GM19395 (cell line): Measurements from ENCODE around the gene SESN2.

Source experiments
- ATAC-seq: cut with Tn5 transposase; IDR thresholded peaks from one replicate; pipeline ENCODE4 v1.9.1; 2021; ENCODE audit warnings: mild to moderate bottlenecking, moderate library complexity; ENCODE audit not compliant: unreplicated experiment

SESN2 gene, protein sequence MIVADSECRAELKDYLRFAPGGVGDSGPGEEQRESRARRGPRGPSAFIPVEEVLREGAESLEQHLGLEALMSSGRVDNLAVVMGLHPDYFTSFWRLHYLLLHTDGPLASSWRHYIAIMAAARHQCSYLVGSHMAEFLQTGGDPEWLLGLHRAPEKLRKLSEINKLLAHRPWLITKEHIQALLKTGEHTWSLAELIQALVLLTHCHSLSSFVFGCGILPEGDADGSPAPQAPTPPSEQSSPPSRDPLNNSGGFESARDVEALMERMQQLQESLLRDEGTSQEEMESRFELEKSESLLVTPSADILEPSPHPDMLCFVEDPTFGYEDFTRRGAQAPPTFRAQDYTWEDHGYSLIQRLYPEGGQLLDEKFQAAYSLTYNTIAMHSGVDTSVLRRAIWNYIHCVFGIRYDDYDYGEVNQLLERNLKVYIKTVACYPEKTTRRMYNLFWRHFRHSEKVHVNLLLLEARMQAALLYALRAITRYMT

DNA sequence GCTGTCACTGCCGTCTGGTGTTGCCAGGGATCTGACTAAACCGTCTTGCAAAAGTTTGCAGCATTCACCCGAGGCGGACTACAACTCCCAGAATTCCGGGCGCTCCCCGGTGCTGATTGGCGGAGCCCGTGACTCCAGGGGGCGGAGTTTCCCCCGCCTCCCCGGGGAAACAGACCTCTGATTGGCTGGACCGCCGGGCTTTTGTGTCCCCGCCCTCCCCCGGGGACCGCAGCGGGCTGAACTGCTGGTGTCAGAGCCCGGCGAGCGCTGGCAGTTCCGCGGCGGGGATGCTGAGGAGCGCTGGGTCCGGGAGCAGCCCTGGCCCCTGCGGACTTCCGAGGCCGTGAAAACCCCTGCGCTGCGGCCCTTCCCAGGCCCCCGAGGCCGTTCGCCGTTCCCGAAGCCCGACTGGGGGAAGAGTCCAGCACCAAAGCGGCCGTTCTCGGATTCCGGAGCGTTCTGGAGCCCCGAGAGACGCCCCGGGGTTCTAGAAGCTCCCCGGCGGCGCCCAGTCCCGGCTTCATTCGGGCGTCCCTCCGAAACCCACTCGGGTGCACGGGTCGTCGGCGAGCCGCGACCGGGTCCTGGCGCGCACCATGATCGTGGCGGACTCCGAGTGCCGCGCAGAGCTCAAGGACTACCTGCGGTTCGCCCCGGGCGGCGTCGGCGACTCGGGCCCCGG is at the start of gene SESN2:
SESN2 (plus strand) TSS at position 267 of the 682 bp plus-strand sequence; CDS start at position 597, 330 bp downstream.
- peak; percentile 95 for ATAC-seq

DNA sequence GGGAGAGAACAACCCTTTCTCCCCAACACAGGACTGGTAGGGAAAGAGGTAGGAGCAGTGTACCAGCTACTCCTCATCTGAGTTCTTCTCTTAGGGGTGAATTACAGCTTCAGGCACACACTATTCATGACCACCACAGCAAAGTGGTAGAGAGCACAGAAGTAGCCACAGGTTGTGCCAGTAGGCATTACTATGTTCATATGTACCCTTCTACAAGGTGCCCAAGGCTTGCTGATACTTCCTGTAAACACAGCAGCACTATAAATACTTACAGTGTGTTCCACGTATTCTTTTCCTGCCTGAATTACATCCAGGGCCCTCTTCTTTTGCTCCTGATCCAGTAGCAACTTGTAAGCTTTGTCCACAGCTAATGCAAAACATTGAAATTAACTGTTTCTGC is 49.6 kb upstream of the SESN2 start:
- ATAC-seq = no peak

DNA sequence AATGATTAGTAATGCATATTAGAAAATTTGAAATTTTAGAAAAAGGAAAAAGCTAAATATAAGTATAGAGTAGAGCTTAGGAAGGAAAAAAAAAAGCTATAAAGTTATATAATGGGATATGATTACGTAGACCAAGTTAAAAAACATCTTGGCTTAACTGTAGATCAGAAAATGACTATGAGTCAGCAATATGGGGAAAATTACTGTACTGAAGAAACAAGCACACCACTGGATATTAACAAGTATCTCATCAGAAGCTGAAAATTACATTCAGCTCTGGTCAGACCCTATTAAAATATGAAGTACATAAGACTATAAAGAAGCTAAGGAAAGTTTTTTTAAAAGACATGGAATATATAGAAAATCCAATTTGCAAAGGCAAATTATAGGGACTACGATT is 46.0 kb upstream of the SESN2 start:
- ATAC-seq = no peak

DNA sequence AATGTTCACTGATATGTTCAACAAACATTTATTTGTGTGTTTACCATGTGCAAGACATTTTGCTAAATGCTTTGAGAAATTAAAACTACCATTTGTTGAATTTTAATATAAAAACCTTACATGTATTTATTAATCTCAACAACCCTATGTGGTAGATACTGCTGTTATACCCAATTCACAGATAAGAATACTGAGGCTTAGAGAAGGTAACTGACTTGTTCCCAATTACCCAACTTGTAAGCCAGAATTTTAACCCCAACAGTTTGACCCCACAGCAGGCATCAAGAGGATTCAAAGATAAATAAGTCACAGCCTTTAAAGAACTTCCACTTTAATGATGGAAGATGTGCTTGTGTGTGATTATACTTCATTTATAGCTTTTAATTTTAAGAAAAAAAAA is 30.2 kb upstream of the SESN2 start:
- ATAC-seq = no peak

DNA sequence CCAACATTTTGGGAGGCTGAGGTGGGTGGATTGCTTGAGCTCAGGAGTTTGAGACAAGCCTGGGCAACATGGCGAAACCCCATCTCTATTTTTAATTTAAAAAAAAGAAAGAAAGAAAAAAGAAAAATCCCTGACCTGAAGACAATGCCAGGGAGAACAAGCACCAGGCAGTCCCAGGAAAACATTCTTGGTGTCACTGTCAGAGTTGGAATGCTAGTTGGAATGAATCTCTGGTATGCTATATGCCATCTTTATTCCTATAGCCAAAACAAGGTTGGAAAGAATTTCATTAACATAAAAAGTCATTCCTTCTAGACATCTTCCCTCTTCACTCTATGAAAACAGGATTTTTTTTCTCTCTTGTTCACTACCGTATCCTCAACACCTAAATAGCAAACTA is 29.3 kb upstream of the SESN2 start:
- ATAC-seq = no peak

DNA sequence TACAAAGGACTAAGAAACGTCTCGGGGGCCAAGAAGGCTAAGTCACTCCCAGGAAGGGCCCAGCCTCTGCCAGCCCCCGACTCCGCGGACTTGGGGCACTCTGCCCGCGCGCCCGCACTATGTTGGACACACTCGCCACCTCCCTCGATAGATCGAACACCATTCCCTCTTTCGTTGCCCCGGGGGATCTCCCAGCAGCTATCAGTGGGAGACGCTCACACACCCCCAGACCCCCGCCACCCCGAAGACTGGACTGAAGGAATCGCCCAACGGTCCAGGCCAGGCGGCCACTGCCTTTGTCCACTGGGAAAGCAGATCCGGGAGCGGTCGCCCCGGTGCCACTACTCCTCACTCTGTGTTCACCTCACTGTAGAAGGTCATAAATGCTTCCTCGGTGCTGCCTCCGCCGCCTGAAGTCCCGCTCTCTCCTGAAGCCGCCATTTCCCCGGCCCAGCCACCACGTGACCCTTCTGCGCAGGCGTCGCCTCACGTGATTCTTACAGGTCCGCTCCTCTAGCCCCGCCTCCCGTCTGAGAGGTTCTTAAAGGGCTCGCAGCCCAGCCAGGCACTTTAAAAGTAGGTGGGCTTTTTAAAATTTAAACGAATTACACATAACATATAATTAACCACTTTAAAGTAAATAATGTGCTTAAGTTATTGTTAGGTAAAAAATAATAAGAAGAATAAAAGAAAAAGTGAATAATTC is 26.6 kb upstream of the SESN2 start, which contains the start of gene DNAJC8:
DNAJC8 (minus strand) TSS at position 472 of the 706 bp plus-strand sequence; CDS start at position 441, 31 bp downstream.
- peak; percentile 57 for ATAC-seq

DNA sequence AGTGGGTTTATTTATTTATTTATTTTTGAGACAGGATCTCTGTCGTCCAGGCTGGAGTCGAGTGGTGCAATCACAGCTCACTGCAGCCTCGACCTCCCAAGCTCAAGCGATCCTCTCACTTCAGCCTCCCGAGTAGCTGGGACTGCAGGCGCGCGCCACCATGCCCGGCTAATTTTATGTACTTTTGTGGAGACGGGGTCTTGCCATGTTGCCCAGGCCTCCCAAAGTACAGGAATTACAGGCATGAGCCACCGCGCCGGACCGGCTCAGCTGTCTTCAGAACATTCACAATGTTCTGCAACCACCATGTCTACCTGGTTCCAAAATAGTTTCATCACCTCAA is 26.1 kb upstream of the SESN2 start:
- no peak for ATAC-seq

DNA sequence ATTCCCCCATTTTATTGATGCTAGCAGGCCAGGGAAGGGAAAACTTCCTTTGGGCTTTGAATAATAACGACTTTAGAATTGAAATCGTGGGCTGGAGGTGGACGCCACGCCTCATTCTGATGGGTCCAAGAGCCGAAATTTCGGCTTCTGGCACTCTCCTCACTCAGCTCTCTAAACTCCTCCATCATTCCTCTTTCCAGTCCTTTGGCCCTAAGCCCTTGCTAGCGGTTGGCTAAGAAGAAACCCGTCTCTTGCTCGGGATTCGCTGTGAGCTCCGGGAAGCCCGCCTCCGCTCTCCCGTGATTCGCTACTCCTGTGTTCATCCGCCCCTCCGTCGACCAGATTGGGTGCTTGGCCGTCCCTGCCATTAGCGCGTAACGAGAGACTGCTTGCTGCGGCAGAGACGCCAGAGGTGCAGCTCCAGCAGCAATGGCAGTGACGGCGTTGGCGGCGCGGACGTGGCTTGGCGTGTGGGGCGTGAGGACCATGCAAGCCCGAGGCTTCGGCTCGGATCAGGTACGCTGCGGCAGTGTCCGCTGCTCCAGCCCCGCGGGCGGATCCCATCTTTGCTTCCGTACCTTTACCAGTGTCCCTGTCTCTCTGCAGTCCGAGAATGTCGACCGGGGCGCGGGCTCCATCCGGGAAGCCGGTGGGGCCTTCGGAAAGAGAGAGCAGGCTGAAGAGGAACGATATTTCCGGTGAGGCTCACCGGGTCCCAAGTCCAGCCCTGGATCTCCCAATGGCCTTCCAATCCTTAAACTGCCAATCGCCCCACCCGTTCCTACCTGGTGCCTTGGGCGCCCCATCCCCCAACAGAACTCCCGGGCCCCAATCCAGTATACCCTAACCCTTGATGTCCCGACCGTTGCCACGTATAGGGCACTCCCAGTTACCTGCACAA is 23.3 kb upstream of the SESN2 start, which contains the start of gene ATP5IF1:
ATP5IF1 (plus strand) TSS at position 370 of the 901 bp plus-strand sequence; CDS start at position 430, 60 bp downstream.
- ATAC-seq = peak; percentile 86

DNA sequence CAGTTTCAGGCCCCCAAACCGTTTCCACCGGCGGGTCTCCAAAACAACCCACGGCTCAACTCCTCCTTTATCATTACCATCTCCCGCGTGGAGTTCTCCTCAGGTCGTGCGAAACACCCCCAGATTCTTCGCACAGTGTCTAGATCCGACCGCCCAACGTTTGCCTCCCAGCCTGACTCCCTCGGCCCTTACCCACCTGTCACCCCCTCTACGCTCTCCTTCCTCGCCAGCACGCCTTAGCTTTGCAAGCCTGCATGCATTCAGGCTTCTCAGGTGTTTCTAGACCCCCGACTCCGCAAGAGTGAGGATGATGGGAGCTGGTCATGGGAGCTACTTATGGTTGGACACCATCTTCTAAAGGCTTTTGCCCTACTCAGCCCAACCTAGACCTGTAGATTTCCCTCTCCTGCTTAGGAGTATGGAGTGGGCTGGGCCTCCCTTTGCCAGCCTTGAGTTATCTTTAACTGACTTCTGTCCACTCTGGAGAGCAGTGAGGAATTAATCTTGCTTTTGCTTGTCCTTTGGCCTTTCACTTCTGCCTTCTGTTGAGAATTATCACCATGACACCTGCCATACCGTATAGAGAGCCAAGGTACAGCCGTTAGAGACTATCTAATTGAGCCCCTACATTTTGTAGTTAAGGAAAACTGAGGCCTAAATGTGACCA is 22.5 kb upstream of the SESN2 start:
- no peak for ATAC-seq

DNA sequence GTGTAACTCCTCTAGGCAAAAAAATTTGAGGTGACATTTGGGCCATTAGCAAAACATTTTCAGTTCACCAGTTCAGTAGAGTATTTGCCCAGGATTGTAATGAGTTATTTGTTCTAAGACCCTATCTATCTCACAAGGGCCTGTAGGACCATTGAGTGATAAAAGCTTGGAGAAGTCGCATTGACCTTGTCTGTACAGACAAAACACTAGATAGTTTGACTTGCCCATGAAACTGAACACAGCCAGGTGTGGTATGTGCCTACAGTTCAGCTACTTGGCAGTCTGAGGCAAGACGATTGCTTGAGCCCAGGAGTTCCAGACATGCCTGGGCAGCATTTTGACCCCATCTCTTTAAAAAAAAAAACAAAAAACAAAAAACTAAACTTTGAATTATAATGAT is 20.3 kb upstream of the SESN2 start:
- ATAC-seq = no peak

DNA sequence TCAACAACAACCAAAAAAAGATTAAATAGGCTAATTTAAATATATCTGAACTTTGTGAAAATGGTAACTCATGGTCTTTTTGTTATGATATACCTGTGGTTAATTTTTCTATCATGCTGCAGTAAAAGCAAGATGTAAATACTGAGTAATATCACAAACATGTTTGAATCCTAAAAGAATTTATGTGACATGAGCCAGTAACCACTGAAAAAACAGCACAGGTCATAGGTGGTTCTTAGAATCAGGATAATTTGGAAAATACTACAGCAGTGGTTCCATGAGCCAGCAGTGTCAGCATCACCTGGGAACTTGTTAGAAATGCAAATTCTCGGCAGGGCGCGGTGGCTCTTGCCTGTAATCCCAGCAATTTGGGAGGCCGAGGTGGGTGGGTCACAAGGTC is 19.3 kb upstream of the SESN2 start:
- ATAC-seq = no peak

DNA sequence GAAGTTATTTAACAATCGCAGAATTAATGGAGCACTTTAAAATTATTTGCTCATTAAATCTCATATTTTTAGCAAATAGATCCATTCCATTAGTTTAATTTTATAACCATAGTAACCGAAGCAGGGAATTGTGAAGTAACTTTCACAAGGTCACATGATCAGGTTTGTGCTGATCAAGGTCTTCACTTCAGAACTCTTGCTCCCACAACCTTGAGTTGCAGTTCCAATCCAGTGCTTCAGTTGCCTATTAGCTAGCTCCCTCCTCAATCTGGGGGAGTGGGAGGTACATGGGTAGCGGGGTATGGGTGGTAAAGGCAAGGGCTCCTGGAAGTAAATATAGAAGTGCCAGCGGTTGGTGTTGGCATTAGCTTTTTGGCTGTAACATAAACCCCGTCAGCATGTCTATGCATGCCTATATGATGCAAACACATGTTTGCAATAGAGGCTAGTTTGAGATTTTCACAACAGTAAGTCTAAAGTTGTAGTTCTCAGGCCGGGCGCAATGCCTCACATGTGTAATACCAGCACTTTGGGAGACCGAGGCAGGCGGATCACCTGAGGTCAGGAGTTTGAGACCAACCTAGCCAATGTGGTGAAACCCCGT is 17.6 kb upstream of the SESN2 start:
- ATAC-seq = no peak

DNA sequence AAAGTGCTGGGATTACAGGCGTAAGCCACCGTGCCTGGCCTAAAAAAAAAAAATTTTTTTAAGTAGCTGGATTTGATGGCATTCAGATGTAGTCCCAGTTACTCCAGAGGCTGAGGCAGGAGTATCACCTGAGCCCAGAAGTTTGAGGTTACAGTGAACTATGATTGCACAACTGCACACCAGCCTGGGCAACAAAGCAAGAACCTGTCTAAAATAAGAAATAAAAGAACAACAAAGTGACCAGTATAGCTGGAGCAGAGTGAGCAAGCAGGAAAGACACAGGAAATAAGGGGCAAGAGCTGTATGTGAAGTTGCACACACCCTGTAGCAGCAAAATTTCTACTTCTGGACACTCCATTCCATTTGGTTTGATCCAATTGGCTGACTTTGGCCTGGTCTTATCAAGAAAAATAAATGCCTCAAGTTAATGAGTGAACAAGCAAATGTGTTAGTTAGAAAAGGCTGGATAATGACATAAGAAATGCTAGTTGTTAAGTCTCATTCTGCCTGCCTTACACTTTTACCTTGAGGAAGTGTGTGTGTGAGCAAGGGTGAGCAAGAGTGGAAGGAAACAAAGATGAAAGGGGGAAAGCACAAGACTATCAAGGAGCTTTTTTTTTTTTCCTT is 15.5 kb upstream of the SESN2 start:
- ATAC-seq = no peak

DNA sequence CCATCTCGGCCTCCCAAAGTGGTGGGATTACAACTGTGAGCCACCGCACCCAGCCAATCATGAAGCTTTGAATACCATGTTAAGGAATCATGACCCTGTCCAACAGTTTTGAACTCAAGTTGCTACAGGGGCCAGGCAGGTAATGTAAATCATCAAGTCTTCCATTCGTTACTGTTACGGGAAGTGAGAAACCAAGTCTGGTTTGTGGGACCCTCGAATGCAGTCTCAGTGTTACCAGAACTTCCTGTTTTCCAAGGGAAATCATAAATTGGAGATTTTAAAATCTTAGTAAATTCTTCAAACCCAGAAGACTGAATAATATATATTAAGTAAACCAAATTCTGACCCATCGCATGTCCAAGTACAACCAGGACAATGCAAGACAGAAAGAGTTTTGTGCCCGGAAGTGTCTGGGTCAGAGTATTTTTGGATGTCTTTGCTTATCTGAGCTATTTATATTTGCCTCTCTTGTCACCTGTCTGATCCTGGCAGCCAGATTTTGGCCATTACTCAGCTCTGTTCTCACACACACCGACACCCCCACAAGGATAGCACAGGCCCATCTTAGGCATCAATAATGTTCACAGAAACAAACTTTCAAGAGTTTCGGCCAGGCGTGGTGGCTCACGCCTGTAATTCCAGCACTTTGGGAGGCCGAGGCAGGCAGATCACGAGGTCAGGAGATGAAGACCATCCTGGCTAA is 14.6 kb upstream of the SESN2 start:
- no peak for ATAC-seq

DNA sequence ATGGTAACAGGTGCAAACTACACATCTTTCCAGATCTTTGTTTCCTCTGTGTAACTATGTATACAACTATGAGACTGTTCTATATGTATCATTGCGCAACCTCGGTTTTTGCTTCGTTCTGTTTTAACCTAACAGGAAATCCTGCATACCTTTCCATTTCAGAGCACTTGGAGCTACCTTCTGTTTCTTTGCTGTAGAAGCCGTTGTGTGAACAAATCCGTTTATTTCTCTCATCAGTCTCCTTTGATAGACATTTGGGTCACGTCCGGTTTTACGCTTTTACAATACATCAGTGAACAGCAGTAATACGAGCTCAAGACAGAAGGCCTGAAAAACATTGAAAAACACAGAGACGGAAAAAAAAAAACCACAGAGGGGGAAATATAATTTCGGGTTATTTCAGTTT is 12.9 kb upstream of the SESN2 start:
- ATAC-seq = no peak

DNA sequence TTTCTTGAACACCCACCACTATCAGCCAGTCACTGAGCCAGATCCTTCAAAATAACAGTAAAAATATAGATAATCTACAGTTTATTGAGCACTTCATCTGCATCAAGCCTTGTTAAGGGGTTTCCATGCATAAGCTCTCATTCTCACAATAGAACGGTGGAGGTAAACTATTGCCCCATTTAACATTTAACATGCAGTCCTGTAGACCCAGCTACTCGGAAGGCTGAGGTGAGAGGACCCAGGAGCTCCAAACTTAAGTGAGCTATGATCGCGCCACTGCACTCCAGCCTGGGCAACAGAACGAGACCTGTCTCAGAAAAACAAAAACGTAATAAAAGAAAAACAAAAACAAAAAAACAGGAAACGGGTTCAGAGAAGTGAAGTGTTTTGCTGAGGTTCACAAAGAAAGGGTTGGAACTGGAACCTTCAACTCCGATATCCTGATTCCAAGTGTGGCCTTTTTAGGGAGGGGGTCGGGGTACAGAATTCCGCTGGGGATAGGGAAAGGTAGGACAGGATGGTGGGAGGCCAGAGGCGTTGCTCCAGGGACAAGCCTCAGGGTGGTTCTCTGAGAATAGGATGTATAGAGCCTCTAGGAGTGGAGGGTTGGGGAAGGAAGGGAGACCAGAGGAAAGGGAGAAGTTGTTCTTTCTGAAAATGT is 11.6 kb upstream of the SESN2 start:
- no peak for ATAC-seq

DNA sequence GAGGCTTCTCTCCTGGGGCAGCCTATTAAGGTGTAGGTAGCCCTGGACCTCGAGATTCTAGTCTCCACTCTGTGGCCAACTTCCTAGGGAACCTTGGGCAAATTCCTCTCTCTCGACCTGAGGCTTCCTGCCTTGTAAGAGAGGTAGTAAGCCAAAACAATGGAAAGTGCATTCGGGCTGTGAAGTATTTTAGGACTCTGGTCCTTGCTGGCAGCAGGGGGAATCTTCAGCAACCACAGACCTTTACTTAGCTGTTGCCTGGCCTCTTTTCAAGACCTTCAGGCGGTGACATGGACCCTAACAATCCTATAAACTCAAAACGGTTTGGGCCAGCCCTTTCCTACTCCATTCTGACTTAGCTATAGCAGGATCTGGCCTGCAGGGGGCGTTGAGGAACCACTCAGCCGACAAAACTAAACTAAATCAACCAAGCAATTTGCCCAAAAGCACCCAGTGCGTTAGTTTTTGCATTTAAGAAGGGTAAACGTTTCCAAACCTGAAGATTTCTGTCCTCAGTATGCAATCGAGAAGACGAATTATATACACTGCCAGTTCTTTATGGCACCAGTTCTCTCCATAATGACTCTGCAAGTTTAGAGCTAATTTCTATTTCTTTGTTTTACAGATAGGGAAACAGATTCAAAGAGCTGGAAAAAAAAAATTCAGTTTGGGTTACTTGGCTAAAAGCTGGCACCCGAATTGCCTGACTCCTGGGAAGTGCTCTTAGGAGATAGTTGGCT is 10.9 kb upstream of the SESN2 start:
- peak; percentile 39 for ATAC-seq
